Fibroblast of pulmonary artery (primary cell): ENCODE measurements around the gene CEACAM21.
A peak's percentile ranks its signal among the peaks of the same experiment; 100 is the strongest.

Source experiments
- DNase-seq: peaks from one replicate; pipeline ENCODE4 v3.0.0-alpha.2; 2010; ENCODE audit warnings: low read depth
- H3K4me3 ChIP-seq: replicated peaks from 2 replicates; pipeline ENCODE4 v1.5.1; 2011; ENCODE audit warnings: low read depth, mild to moderate bottlenecking, control low read depth, low read length, moderate library complexity
- CTCF ChIP-seq: IDR thresholded peaks from 2 replicates; pipeline ENCODE4 v1.5.1; 2011; ENCODE audit warnings: mild to moderate bottlenecking, control low read depth, low read length, inconsistent platforms; ENCODE audit errors: missing control alignments

Gene CEACAM21

GRCh38 chr19:41554907-41555306, 21.1 kb upstream of the CEACAM21 start:
- H3K4me3 ChIP-seq, result no peak overlapping the region
- TF ChIP-seq CTCF, result no peak
- DNase-seq, result no peak

GRCh38 chr19:41555748-41556147, 20.2 kb upstream of the CEACAM21 start:
- TF ChIP-seq CTCF, result no peak
- H3K4me3 ChIP-seq, result no peak overlapping the region
- DNase-seq, result no peak

- H3K4me3 ChIP-seq, result no peak overlapping the region
- no peak for TF ChIP-seq CTCF
- DNase-seq, result no peak
These were observed 12.0 kb upstream of the CEACAM21 start for GRCh38 chr19:41563854-41564514.

GRCh38 chr19:41564515-41565378, 11.2 kb upstream of the CEACAM21 start:
- peak; percentile 6 for DNase-seq
- TF ChIP-seq CTCF, result no peak
- no peak overlapping the region for H3K4me3 ChIP-seq

- no peak for DNase-seq
- H3K4me3 ChIP-seq, result no peak overlapping the region
- TF ChIP-seq CTCF, result no peak
These were observed 10.6 kb upstream of the CEACAM21 start for GRCh38 chr19:41565379-41565720.

GRCh38 chr19:41566001-41566400, 10.0 kb upstream of the CEACAM21 start:
- H3K4me3 ChIP-seq, result no peak overlapping the region
- TF ChIP-seq CTCF, result no peak
- no peak for DNase-seq
